H9 (cell line): ENCODE measurements around the gene SUMF1. TPM values are rescaled to one million over a fixed set of nuclear protein-coding genes. Genes with fewer than 3 reads are reported as not detected.

ENCODE experiments used
- DNase-seq: peaks from one replicate; pipeline ENCODE4 v3.0.0-alpha.2; 2017
- H2AFZ ChIP-seq: one replicate; pipeline ENCODE4 v1.6.1; 2013; ENCODE audit warnings: mild to moderate bottlenecking, low read length, control low read depth, moderate library complexity
- H2AK5ac ChIP-seq: 2 replicates; pipeline ENCODE4 v1.6.1; 2013; ENCODE audit warnings: low read length, control low read depth, mixed read lengths; ENCODE audit not compliant: insufficient read length
- H2BK120ac ChIP-seq: one replicate; pipeline ENCODE4 v1.6.1; 2013; ENCODE audit warnings: low read depth, mild to moderate bottlenecking, low read length, control low read depth, inconsistent platforms; ENCODE audit not compliant: poor library complexity, severe bottlenecking
- H2BK12ac ChIP-seq: 2 replicates; pipeline ENCODE4 v1.6.1; 2013; ENCODE audit warnings: low read length, control low read depth, mixed read lengths, low read depth; ENCODE audit not compliant: insufficient read length
- H2BK15ac ChIP-seq: 2 replicates; pipeline ENCODE4 v1.6.1; 2013; ENCODE audit warnings: low read depth, low read length, control low read depth
- H2BK20ac ChIP-seq: one replicate; pipeline ENCODE4 v1.6.1; 2013; ENCODE audit warnings: low read depth, mild to moderate bottlenecking, low read length, control low read depth, inconsistent platforms; ENCODE audit not compliant: poor library complexity, severe bottlenecking
- H2BK5ac ChIP-seq: 2 replicates; pipeline ENCODE4 v1.6.1; 2013; ENCODE audit warnings: low read length, control low read depth, mixed read lengths; ENCODE audit not compliant: insufficient read length
- H3K14ac ChIP-seq: 2 replicates; pipeline ENCODE4 v1.6.1; 2013; ENCODE audit warnings: low read length, control low read depth; ENCODE audit not compliant: insufficient read depth
- H3K18ac ChIP-seq: 2 replicates; pipeline ENCODE4 v1.6.1; 2013; ENCODE audit warnings: low read depth, mild to moderate bottlenecking, mixed read lengths, low read length, control low read depth; ENCODE audit not compliant: insufficient read length
- H3K23ac ChIP-seq: 2 replicates; pipeline ENCODE4 v1.6.1; 2013; ENCODE audit warnings: low read length, control low read depth, mixed read lengths, low read depth; ENCODE audit not compliant: insufficient read length
- H3K23me2 ChIP-seq: 2 replicates; pipeline ENCODE4 v1.6.1; 2013; ENCODE audit warnings: low read depth, mild to moderate bottlenecking, mixed read lengths, low read length, control low read depth; ENCODE audit not compliant: insufficient read length, poor library complexity, severe bottlenecking
- H3K27ac ChIP-seq: 2 replicates; pipeline ENCODE4 v1.5.1; 2013; ENCODE audit warnings: low read length, control low read depth, mixed read lengths, low read depth; ENCODE audit not compliant: insufficient read length
- H3K27me3 ChIP-seq: 2 replicates; pipeline ENCODE4 v1.6.1; 2013; ENCODE audit warnings: low read length, control low read depth, inconsistent platforms; ENCODE audit not compliant: insufficient read depth
- H3K4ac ChIP-seq: 2 replicates; pipeline ENCODE4 v1.6.1; 2013; ENCODE audit warnings: low read depth, mild to moderate bottlenecking, control low read depth, inconsistent platforms, low read length, moderate library complexity
- H3K4me1 ChIP-seq: 2 replicates; pipeline ENCODE4 v1.6.1; 2013; ENCODE audit warnings: low read length, control low read depth, inconsistent platforms; ENCODE audit not compliant: insufficient read depth
- H3K4me2 ChIP-seq: 2 replicates; pipeline ENCODE4 v1.6.1; 2013; ENCODE audit warnings: low read length, control low read depth, mixed read lengths; ENCODE audit not compliant: insufficient read length, insufficient read depth
- H3K56ac ChIP-seq: 2 replicates; pipeline ENCODE4 v1.6.1; 2013; ENCODE audit warnings: low read depth, mild to moderate bottlenecking, mixed read lengths, low read length, control low read depth; ENCODE audit not compliant: insufficient read length
- H3K79me1 ChIP-seq: 2 replicates; pipeline ENCODE4 v1.6.1; 2013; ENCODE audit warnings: low read depth, mild to moderate bottlenecking, moderate library complexity, low read length, control low read depth, inconsistent platforms; ENCODE audit not compliant: insufficient read depth, poor library complexity, severe bottlenecking
- H3K79me2 ChIP-seq: 2 replicates; pipeline ENCODE4 v1.6.1; 2013; ENCODE audit warnings: low read length, control low read depth, inconsistent platforms; ENCODE audit not compliant: insufficient read depth
- H3K9ac ChIP-seq: 2 replicates; pipeline ENCODE4 v1.6.1; 2013; ENCODE audit warnings: low read length, control low read depth, mixed read lengths; ENCODE audit not compliant: insufficient read length; ENCODE audit errors: extremely low read depth
- H3K9me3 ChIP-seq: one replicate; pipeline ENCODE4 v1.6.1; 2013; ENCODE audit warnings: low read depth, low read length, inconsistent platforms; ENCODE audit not compliant: control insufficient read depth
- H3T11ph ChIP-seq: one replicate; pipeline ENCODE4 v1.6.1; 2013; ENCODE audit warnings: mild to moderate bottlenecking, low read length, control low read depth, inconsistent platforms
- H4K20me1 ChIP-seq: one replicate; pipeline ENCODE4 v1.6.1; 2013; ENCODE audit not compliant: control insufficient read depth, insufficient read length, insufficient read depth
- H4K5ac ChIP-seq: 2 replicates; pipeline ENCODE4 v1.6.1; 2013; ENCODE audit warnings: low read depth, mild to moderate bottlenecking, mixed read lengths, low read length, control low read depth; ENCODE audit not compliant: insufficient read length
- H4K8ac ChIP-seq: replicated peaks from 2 replicates; pipeline ENCODE4 v1.6.1; 2013; ENCODE audit warnings: low read length, control low read depth, mixed read lengths, low read depth; ENCODE audit not compliant: insufficient read length
- H4K91ac ChIP-seq: 2 replicates; pipeline ENCODE4 v1.6.1; 2013; ENCODE audit warnings: low read depth, mild to moderate bottlenecking, moderate library complexity, mixed read lengths, low read length, control low read depth; ENCODE audit not compliant: insufficient read length
- H3K27ac Mint-ChIP-seq, 3 experiments: 2 replicates in 2 of 3; 3 replicates in 1 of 3; pipeline ENCODE4 v1.8.0; 2020 to 2021; ENCODE audit warnings: mixed read lengths in 3 of 3, mild to moderate bottlenecking in 1 of 3, moderate library complexity in 1 of 3
- H3K27me3 Mint-ChIP-seq: 2 replicates; pipeline ENCODE4 v1.8.0; 2021; ENCODE audit warnings: low read depth, mild to moderate bottlenecking, moderate library complexity, mixed read lengths
- H3K36me3 Mint-ChIP-seq, 3 experiments: 2 replicates in 2 of 3; 3 replicates in 1 of 3; pipeline ENCODE4 v1.8.0; 2020 to 2021; ENCODE audit warnings: low read depth in 3 of 3, mixed read lengths in 3 of 3; ENCODE audit not compliant: insufficient read depth in 1 of 3
- H3K4me1 Mint-ChIP-seq, 2 experiments: 2 replicates each; pipeline ENCODE4 v1.8.0; 2020; ENCODE audit warnings: mixed read lengths in 2 of 2
- H3K4me3 Mint-ChIP-seq, 2 experiments: 2 replicates in 1 of 2; 3 replicates in 1 of 2; pipeline ENCODE4 v1.8.0; 2020 to 2021; ENCODE audit warnings: mild to moderate bottlenecking in 2 of 2, mixed read lengths in 2 of 2, moderate library complexity in 1 of 2
- H3K9me3 Mint-ChIP-seq, 2 experiments: 2 replicates in 1 of 2; 3 replicates in 1 of 2; pipeline ENCODE4 v1.8.0; 2020; ENCODE audit warnings: mild to moderate bottlenecking in 2 of 2, mixed read lengths in 2 of 2, moderate library complexity in 1 of 2
- CTCF ChIP-seq: fragments of 200-600 bp; sonication (generic); conservative IDR thresholded peaks from 3 replicates; pipeline ENCODE4 v1.8.0; 2021; ENCODE audit warnings: antibody characterized with exemption, mild to moderate bottlenecking
- WGBS: extraction: QIAGEN DNeasy Blood & Tissue Kit; methylation state at CpG from one replicate; pipeline ENCODE4 v1.1.7; 2013; ENCODE audit warnings: missing lambda C conversion rate, low lambda C conversion rate, mixed read lengths; ENCODE audit not compliant: insufficient read length; ENCODE audit errors: extremely low coverage; 5-methylcytosine and 5-hydroxymethylcytosine counted together
- total RNA-seq: library from RNA; stranded (reverse); gene quantifications from 2 replicates; pipeline ENCODE4 v1.2.1, GENCODE V29; 2021

The SUMF1 gene
- total RNA-seq, 1 experiment from 2014 or later = 9.5 TPM

- H3K18ac ChIP-seq = no peak overlapping the region
- H3K27ac ChIP-seq = no peak overlapping the region
- H2BK15ac ChIP-seq = no peak overlapping the region
- H2AK5ac ChIP-seq = no peak overlapping the region
- H3K23me2 ChIP-seq = no peaks in the 10 kb centered on the region
- H3K4me1 ChIP-seq = no peaks in the 10 kb centered on the region
- TF ChIP-seq CTCF = no peak
- H4K20me1 ChIP-seq = no peaks in the 10 kb centered on the region
- no peak overlapping the region for H2BK12ac ChIP-seq
- no peak overlapping the region for H2BK5ac ChIP-seq
- DNase-seq = no peak
- no peak overlapping the region for H3K14ac ChIP-seq
- no peaks in the 10 kb centered on the region for H3K27me3 ChIP-seq
- no peak overlapping the region for H3T11ph ChIP-seq
- no peak overlapping the region for H4K8ac ChIP-seq
- no peak overlapping the region for H3K4me3 Mint-ChIP-seq
- H3K27ac Mint-ChIP-seq = peak overlapping the region in 1 of 3 experiments; percentile 55; a peak in 1 of 7 replicates
- no peaks in the 10 kb centered on the region for H3K9me3 Mint-ChIP-seq
- H3K27me3 Mint-ChIP-seq = no peaks in the 10 kb centered on the region
- WGBS = no CpG with 5 or more reads among the region's 1 CpG
- no peak overlapping the region for H2BK120ac ChIP-seq
- no peak overlapping the region for H4K91ac ChIP-seq
- H3K4ac ChIP-seq = no peak overlapping the region
- H3K56ac ChIP-seq = no peak overlapping the region
- peaks cover 2 to 8% of the 10 kb centered on the region in 2 experiments; a peak in 1 of 4 replicates for H3K4me1 Mint-ChIP-seq
- H3K79me1 ChIP-seq = no peaks in the 10 kb centered on the region
- H3K9ac ChIP-seq = no peak overlapping the region
- peaks cover 0 to 16% (median 8%) of the 10 kb centered on the region in 3 experiments; a peak in 4 of 7 replicates for H3K36me3 Mint-ChIP-seq
- no peak overlapping the region for H4K5ac ChIP-seq
- H3K79me2 ChIP-seq = no peaks in the 10 kb centered on the region
- H3K23ac ChIP-seq = no peak overlapping the region
- H3K9me3 ChIP-seq = no peaks in the 10 kb centered on the region
- no peak overlapping the region for H3K4me2 ChIP-seq
- no peak overlapping the region for H2AFZ ChIP-seq
- H2BK20ac ChIP-seq = no peak overlapping the region
These were observed 28.8 kb downstream of the SUMF1 start for GRCh38 chr3:4438296-4438695.
